ENCODE data around the gene TSPAN9. TPM values are rescaled to one million over a fixed set of nuclear protein-coding genes. Genes with fewer than 3 reads are reported as not detected.

The TSPAN9 gene
- total RNA-seq, 1 experiment from 2014 or later: 13.4 TPM

DNA sequence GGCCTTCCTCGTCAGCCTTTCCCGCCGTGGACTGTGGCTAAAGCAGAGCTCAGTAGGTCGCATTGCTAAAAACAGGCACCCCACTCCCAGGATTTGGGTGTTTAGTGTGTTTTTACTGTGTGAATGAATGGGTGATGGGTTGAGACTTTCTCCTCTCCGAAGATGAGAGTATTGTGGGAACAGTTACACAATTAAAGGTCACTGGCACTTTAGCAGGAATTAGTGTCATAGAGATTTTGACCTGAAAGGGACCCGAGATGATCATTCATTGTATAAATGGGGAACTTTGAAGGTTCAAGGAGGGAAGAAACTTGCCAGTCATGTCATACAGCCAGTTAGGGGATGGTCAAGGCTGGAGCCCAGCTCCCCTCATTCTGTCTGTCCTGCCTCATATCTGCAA, 56.9 kb downstream of the TSPAN9 start:
- Mint-ChIP-seq H3K4me3 (ENCODE audit: unreplicated experiment) (no peak overlapping the region), H3K9me3 (ENCODE audit: unreplicated experiment) (no peaks in the 10 kb centered on the region), H3K36me3 (ENCODE audit: insufficient read depth, unreplicated experiment) (no peaks in the 10 kb centered on the region), H3K27ac (ENCODE audit: low read depth, unreplicated experiment) (no peak overlapping the region), H3K4me1 (ENCODE audit: insufficient read depth, unreplicated experiment) (peaks cover 5% of the 10 kb centered on the region), H3K27me3 (ENCODE audit: insufficient read depth, unreplicated experiment) (no peaks in the 10 kb centered on the region)
- ChIA-PET POLR2A (interaction anchor here (0.6 kb wide), 1 partner anchor 11 kb away, joined by 4 read pairs; no protein-coding TSS in a partner anchor), CTCF (interaction anchor here (0.5 to 10.7 kb wide), 23 partner anchors 11 to 670 kb away, joined by 3 to 248 read pairs (median 5); no protein-coding TSS in a partner anchor)
- no TSS peak for BruUV-seq (replicated peaks)
- no peak for DNase-seq (ENCODE audit: unreplicated experiment)
- TF ChIP-seq, protein P1, sequence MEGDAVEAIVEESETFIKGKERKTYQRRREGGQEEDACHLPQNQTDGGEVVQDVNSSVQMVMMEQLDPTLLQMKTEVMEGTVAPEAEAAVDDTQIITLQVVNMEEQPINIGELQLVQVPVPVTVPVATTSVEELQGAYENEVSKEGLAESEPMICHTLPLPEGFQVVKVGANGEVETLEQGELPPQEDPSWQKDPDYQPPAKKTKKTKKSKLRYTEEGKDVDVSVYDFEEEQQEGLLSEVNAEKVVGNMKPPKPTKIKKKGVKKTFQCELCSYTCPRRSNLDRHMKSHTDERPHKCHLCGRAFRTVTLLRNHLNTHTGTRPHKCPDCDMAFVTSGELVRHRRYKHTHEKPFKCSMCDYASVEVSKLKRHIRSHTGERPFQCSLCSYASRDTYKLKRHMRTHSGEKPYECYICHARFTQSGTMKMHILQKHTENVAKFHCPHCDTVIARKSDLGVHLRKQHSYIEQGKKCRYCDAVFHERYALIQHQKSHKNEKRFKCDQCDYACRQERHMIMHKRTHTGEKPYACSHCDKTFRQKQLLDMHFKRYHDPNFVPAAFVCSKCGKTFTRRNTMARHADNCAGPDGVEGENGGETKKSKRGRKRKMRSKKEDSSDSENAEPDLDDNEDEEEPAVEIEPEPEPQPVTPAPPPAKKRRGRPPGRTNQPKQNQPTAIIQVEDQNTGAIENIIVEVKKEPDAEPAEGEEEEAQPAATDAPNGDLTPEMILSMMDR (IDR thresholded peaks at IDR 0.05; ENCODE audit: unreplicated experiment): no peak
- intact Hi-C loops (cut with micrococcal nuclease): no loop called here

DNA sequence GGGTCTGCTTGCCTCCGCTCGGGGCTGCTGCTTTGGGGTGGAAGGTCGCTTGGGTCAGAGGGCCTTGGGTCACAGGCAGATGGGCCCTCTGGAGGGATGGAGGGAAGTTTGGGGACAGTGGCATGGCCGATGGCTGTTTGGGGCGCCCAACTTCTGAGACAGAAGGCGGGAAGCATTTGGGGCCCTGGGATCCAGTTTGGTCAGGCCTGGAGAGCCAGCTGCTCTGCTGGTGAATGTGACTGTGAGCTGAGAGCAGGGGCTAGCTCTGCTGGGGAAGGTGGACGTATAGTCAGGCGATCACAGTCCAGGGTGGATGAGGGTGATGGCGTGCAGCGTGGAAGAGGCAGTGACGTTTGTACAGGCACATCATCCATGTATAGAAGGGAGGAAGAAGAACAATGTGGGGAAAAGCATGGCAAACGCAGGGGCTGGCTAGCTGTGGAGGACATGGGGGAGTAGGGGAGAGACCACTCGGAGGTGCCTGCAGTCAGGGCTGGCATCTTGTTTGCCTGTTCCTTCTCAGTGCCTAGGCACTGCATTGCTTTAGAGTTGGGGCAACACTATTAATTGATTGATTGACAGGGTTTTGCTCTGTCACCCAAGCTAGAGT, 57.5 kb downstream of the TSPAN9 start:
- Mint-ChIP-seq H3K4me3 (ENCODE audit: unreplicated experiment) (no peak overlapping the region), H3K27me3 (ENCODE audit: insufficient read depth, unreplicated experiment) (no peaks in the 10 kb centered on the region), H3K9me3 (ENCODE audit: unreplicated experiment) (no peaks in the 10 kb centered on the region), H3K36me3 (ENCODE audit: insufficient read depth, unreplicated experiment) (no peaks in the 10 kb centered on the region), H3K4me1 (ENCODE audit: insufficient read depth, unreplicated experiment) (peaks cover 5% of the 10 kb centered on the region), H3K27ac (ENCODE audit: low read depth, unreplicated experiment) (no peak overlapping the region)
- DNase-seq (ENCODE audit: unreplicated experiment): no peak
- intact Hi-C loops (cut with micrococcal nuclease): loop anchor here (1.0 to 5.0 kb wide), 4 partner anchors 61 to 668 kb away; no protein-coding TSS in a partner anchor
- POLR2A ChIA-PET: interaction anchor here (0.6 kb wide), 1 partner anchor 11 kb away, joined by 4 read pairs; no protein-coding TSS in a partner anchor
- TF ChIP-seq, protein P1 (IDR thresholded peaks at IDR 0.05; ENCODE audit: unreplicated experiment): no peak
- BruUV-seq (replicated peaks): no TSS peak
- CTCF ChIA-PET: interaction anchor here (0.6 to 10.7 kb wide), 35 partner anchors 8 to 669 kb away, joined by 3 to 248 read pairs (median 5); no protein-coding TSS in a partner anchor

DNA sequence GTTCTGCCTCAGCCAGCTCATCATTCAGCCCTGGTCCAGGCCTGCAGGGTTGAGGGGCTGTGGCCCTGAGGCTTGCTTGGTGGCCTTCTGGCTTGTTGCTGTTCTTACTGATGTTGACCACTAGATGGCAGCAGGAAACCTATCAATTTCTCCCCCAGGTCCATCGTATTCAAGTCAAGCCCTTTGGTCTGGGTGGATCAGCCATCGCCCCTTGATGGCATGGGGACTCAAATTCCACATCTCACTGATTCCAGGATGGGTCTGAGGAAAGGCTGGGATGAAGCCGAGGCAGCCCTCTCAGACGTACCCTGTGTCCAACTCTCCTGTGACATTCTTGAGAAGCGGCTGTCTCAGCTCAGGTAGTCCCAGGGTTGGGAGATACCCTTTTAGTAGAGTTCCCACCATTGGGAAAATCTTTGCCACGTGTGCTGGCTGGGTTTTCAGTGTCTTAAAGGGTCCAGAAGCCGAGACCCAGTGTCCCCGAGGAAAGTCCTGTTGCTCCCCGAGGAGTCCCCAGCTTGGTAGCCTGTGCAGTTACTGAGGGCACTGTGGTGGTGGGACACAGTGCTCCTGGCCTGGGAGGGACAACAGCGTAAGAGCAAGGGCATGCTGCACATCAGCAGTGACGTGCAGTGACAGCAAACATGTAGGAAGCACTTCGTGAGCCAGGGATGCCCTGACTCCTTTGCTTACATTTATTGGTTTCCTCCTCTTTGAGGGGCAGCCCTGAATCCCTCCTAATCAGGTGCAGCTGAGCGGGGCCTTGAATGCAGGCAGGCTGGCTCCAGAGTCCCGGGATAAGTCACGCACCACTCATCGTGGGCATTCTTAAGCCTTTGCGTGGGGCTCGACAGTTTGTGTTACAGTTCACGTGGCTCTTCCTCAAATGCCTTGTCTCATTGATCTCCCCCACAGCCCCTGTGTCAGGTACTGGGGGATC, 58.6 kb downstream of the TSPAN9 start:
- Mint-ChIP-seq H3K27ac (ENCODE audit: low read depth, unreplicated experiment) (no peak overlapping the region), H3K9me3 (ENCODE audit: unreplicated experiment) (no peaks in the 10 kb centered on the region), H3K4me3 (ENCODE audit: unreplicated experiment) (no peak overlapping the region), H3K36me3 (ENCODE audit: insufficient read depth, unreplicated experiment) (no peaks in the 10 kb centered on the region), H3K4me1 (ENCODE audit: insufficient read depth, unreplicated experiment) (peaks cover 5% of the 10 kb centered on the region), H3K27me3 (ENCODE audit: insufficient read depth, unreplicated experiment) (no peaks in the 10 kb centered on the region)
- intact Hi-C loops (cut with micrococcal nuclease): loop anchor here (1.0 to 5.0 kb wide), 4 partner anchors 62 to 667 kb away; no protein-coding TSS in a partner anchor
- BruUV-seq (replicated peaks): no TSS peak
- peak; percentile 79 for DNase-seq (ENCODE audit: unreplicated experiment)
- ChIA-PET CTCF (interaction anchor here (0.6 to 10.7 kb wide), 40 partner anchors 8 to 732 kb away, joined by 3 to 248 read pairs (median 5); no protein-coding TSS in a partner anchor), POLR2A (interaction anchor here (0.7 kb wide), 1 partner anchor 1638 kb away, joined by 3 read pairs; no protein-coding TSS in a partner anchor)
- TF ChIP-seq, protein P1 (IDR thresholded peaks at IDR 0.05; ENCODE audit: unreplicated experiment): peak; percentile 87

All from MCF 10A (cell line).